ENCODE results near the gene TPK1.

TPK1 gene

GRCh38 chr7:144835652-144836544, at the start of gene TPK1:
Gene TPK1 (minus strand): TSS chr7:144836053. CDS start chr7:144835602, 451 bp downstream.
- peak; percentile 64 to 80 for DNase-seq (ENCODE audit: low read depth in 2 of 2, low spot score in 1 of 2)

- no peak for DNase-seq (ENCODE audit: low read depth in 2 of 2, low spot score in 1 of 2)
Measured at GRCh38 chr7:144885478-144885877, 49.6 kb upstream of the TPK1 start.

GRCh38 chr7:144884896-144885295, 49.0 kb upstream of the TPK1 start:
- no peak for DNase-seq (ENCODE audit: low read depth in 2 of 2, low spot score in 1 of 2)

- no peak for DNase-seq (ENCODE audit: low read depth in 2 of 2, low spot score in 1 of 2)
Measured at GRCh38 chr7:144873316-144873845, 37.5 kb upstream of the TPK1 start.

GRCh38 chr7:144869082-144869481, 33.2 kb upstream of the TPK1 start:
- no peak for DNase-seq (ENCODE audit: low read depth in 2 of 2, low spot score in 1 of 2)

- no peak for DNase-seq (ENCODE audit: low read depth in 2 of 2, low spot score in 1 of 2)
Measured at GRCh38 chr7:144866189-144866588, 30.3 kb upstream of the TPK1 start.

- no peak for DNase-seq (ENCODE audit: low read depth in 2 of 2, low spot score in 1 of 2)
Measured at GRCh38 chr7:144863320-144863647, 27.4 kb upstream of the TPK1 start.

GRCh38 chr7:144862612-144863319, 26.9 kb upstream of the TPK1 start:
- no peak for DNase-seq (ENCODE audit: low read depth in 2 of 2, low spot score in 1 of 2)

GRCh38 chr7:144859739-144860138, 23.9 kb upstream of the TPK1 start:
- DNase-seq (ENCODE audit: low read depth in 2 of 2, low spot score in 1 of 2), result no peak

- DNase-seq (ENCODE audit: low read depth in 2 of 2, low spot score in 1 of 2), result no peak
Measured at GRCh38 chr7:144857463-144857862, 21.6 kb upstream of the TPK1 start.

GRCh38 chr7:144854839-144855424, 19.1 kb upstream of the TPK1 start:
- no peak for DNase-seq (ENCODE audit: low read depth in 2 of 2, low spot score in 1 of 2)

GRCh38 chr7:144853542-144853941, 17.7 kb upstream of the TPK1 start:
- DNase-seq (ENCODE audit: low read depth in 2 of 2, low spot score in 1 of 2), result no peak

- no peak for DNase-seq (ENCODE audit: low read depth in 2 of 2, low spot score in 1 of 2)
Measured at GRCh38 chr7:144848078-144848477, 12.2 kb upstream of the TPK1 start.

GRCh38 chr7:144842377-144842851, 6.6 kb upstream of the TPK1 start:
- no peak for DNase-seq (ENCODE audit: low read depth in 2 of 2, low spot score in 1 of 2)

- DNase-seq (ENCODE audit: low read depth in 2 of 2, low spot score in 1 of 2), result no peak
Measured at GRCh38 chr7:144836545-144836842, 641 bp upstream of the TPK1 start.

GRCh38 chr7:144835155-144835611, 670 bp downstream of the TPK1 start:
- peak in 1 of 2 donors; percentile 6 for DNase-seq (ENCODE audit: low read depth in 2 of 2, low spot score in 1 of 2)

- DNase-seq (ENCODE audit: low read depth in 2 of 2, low spot score in 1 of 2), result peak in 1 of 2 donors; percentile 11
Measured at GRCh38 chr7:144834641-144835144, 1.2 kb downstream of the TPK1 start.

GRCh38 chr7:144830811-144831210, 5.0 kb downstream of the TPK1 start:
- no peak for DNase-seq (ENCODE audit: low read depth in 2 of 2, low spot score in 1 of 2)

- no peak for DNase-seq (ENCODE audit: low read depth in 2 of 2, low spot score in 1 of 2)
Measured at GRCh38 chr7:144830024-144830785, 5.6 kb downstream of the TPK1 start.

GRCh38 chr7:144827621-144828020, 8.2 kb downstream of the TPK1 start:
- DNase-seq (ENCODE audit: low read depth in 2 of 2, low spot score in 1 of 2), result no peak

GRCh38 chr7:144826208-144826607, 9.6 kb downstream of the TPK1 start:
- DNase-seq (ENCODE audit: low read depth in 2 of 2, low spot score in 1 of 2), result no peak
